ENCODE results near the gene C5orf58.

DNA sequence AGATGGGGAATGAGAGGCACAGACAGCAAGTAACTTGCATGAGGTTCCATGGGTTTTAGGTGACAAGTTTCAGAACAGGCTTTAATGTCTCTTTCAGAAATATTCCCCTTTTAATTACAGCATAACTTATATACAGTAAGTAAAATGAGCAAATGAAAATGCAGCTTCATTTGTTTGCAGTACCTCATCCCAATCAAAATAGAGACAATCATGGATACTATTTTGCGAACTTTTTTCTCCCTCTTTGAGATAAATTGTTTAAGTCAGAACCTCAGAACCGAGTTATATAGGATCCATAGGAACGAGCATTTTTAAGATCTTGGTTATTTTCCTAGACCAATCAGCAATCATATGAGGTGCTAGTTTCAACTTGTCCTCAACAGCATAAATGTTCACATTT lies 61.3 kb downstream of the C5orf58 start:
- TF ChIP-seq, protein P1, sequence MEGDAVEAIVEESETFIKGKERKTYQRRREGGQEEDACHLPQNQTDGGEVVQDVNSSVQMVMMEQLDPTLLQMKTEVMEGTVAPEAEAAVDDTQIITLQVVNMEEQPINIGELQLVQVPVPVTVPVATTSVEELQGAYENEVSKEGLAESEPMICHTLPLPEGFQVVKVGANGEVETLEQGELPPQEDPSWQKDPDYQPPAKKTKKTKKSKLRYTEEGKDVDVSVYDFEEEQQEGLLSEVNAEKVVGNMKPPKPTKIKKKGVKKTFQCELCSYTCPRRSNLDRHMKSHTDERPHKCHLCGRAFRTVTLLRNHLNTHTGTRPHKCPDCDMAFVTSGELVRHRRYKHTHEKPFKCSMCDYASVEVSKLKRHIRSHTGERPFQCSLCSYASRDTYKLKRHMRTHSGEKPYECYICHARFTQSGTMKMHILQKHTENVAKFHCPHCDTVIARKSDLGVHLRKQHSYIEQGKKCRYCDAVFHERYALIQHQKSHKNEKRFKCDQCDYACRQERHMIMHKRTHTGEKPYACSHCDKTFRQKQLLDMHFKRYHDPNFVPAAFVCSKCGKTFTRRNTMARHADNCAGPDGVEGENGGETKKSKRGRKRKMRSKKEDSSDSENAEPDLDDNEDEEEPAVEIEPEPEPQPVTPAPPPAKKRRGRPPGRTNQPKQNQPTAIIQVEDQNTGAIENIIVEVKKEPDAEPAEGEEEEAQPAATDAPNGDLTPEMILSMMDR (IDR thresholded peaks at IDR 0.05; ENCODE audit: low read depth, low read length), result no peak
- no peak for TF ChIP-seq EZH2phosphoT487 (IDR thresholded peaks at IDR 0.05; ENCODE audit: low read depth)
